HG02973 (cell line): ENCODE results near the gene TMEM44.
"Not testable (repeated sequence)": the region's sequence is repeated elsewhere in the genome, so short reads cannot be mapped to it uniquely, and the experiment has no call there.

Experiments used
- ATAC-seq: cut with Tn5 transposase; IDR thresholded peaks from one replicate; pipeline ENCODE4 v1.9.1; 2021; ENCODE audit warnings: moderate library complexity; ENCODE audit not compliant: unreplicated experiment

Gene TMEM44

GRCh38 chr3:194610689-194611088 lies 22.5 kb downstream of the TMEM44 start:
- ATAC-seq = no peak

- ATAC-seq = no peak
These were observed 23.6 kb downstream of the TMEM44 start for GRCh38 chr3:194609601-194610000.

- no peak for ATAC-seq
These were observed 24.2 kb downstream of the TMEM44 start for GRCh38 chr3:194608981-194609380.

- no peak for ATAC-seq
These were observed 25.4 kb downstream of the TMEM44 start for GRCh38 chr3:194607592-194608389.

GRCh38 chr3:194606941-194607340 lies 26.3 kb downstream of the TMEM44 start:
- ATAC-seq = no peak

GRCh38 chr3:194606163-194606562 lies 27.1 kb downstream of the TMEM44 start:
- no peak for ATAC-seq

DNA sequence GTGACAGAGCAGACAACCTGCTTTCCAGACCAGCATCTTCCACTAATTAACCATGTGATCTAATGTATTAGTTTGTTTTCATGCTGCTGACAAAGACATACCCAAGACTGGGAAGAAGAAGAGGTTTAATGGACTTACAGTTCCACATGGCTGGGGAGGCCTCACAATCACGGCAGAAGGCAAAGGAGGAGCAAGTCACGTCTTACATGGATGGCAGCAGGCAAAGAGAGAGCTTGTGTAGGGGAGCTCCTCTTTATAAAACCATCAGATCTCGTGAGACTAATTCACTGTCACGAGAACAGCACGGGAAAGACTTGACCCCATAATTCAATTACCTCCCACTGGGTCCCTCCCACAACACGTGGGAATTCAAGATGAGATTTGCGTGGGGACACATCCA lies 27.9 kb downstream of the TMEM44 start:
- ATAC-seq = not testable (repeated sequence)

DNA sequence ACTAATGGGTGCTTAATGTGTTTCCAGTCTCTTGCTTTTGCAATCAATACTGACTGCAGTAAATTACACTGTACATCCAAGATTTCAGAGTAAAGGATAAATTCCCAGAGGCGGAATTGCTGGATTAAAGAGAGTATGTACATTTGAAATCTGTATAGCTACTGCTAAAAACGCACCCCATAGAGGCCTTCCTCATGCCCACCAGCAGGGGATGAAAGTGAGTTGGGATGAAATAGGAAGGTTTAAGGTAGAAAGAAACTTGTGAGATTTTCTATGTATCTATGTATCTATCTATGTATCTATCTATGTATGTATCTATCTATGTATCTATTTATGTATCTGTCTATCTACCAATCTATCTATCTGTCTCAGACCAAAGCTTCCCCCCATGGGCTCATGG lies 28.4 kb downstream of the TMEM44 start:
- no peak for ATAC-seq

DNA sequence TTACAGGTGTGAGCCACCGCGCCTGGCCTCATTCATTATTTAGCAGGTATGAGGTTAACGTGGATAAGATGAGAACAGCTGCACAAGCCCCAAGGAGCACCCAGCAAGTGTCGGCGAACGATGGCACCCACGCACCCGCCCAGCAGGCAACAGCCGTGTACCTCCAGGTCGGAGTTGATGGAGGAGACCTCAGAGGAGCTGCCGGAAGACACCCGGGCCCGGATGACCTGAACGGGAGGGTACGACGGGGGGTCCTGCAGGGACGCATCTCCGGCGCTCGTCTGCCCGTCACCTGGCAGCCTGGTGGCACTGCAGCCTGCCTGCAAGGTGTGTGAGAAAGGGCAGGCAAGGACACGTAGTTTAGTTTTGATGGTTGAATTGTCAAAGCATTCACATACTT lies 29.1 kb downstream of the TMEM44 start:
- no peak for ATAC-seq

DNA sequence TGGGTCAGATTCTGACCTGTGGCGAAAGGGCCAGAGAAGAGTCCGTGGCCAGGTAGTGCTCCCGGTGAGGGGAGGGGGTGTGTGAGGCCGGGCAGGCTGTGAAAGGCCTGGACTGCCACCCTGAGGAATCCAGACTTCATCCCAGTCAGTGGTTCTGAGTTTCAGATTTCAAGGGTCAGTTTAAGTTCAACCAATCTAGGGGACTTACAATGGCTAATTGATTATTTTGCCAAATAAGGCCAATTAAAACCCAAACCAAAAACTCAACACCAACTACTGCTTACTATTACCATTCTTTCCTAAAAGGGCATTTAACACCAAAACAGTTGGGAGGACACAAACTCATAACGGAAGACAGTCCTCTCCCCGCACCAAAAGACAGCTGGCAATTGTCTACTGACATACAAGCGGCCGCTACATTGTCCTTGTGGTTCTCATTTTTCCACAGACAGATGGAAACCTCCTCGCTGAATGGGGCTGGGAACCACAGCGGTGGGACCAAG lies 30.5 kb downstream of the TMEM44 start:
- ATAC-seq = no peak

GRCh38 chr3:194598771-194599557 lies 34.3 kb downstream of the TMEM44 start:
- no peak for ATAC-seq

DNA sequence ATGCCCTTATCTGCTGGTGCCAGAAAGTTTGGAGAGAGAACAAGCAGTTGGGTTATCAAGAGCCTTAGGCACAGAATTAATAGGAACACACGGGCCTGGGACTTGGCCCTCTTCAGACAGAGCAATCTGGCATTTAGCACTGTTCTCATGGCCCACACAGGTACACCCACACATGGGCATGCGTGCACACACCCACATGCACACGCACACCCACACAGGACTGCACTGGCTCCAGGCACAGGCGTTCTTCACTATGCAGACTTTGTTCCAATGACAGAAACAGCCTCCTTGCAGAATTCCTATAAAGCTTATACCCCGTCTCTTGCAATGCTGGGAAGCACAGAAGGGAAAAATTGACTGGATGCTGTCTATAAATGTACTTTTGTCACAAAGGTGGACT lies 36.3 kb downstream of the TMEM44 start:
- no peak for ATAC-seq

DNA sequence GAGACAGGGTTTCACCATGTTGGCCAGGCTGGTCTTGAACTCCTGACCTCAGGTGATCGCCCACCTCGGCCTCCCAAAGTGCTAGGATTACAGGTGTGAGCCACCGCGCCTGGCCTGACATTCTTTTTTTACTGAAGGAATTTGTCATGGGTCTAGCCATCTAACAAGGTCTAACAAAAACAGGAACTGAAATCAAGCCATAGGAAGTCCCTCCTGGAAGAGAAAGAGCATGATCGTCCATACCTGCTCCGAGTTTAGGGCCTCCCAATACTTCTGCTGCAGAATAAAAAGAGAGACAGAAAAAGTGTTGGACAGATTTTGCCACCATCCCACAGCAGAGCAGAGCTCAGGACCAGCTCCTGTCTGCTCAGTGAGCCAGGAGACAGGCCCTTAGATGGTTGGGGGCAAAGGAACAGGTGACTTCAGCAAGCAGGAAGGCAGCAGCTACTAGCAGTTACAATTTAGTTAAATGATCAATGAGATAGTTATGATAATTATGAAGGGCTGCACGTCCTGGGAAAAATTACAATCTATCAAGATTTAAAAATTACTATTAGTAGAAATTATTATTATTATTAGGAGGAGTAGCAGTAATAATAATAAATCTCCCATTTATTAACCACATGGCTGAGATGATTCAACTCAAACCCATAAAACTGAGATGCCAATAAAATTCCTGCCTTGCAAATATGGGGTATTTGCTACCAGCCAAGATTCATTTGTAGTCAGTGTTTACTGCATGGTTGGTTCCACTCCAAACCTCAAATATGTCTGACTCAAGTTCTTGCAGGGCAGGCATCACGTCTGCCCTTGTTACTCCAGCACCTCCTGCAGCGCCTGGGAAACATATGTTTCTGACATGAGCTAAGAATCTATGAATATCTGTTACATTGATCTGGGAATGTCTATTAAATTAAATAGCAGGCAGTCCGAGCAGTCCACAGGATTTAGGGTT lies 40.1 kb downstream of the TMEM44 start:
- ATAC-seq = no peak

DNA sequence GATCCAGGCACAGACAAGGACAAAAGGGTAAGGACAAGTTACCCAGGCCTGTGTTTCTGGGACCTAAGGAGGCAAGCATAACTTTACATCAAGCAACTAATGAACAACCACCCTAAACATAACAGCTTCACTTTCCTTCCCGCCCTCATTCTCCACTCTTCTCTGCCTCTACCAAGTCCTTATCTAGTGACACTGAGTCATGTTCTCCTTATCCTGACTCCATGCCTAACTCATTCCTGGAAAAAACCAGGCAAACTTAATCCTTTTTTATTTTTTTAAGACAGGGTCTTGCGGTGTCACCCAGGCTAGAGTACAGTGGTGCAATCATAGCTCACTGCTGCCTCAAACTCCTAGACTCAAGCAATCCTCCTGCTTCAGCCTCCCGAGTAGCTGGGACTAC lies 44.5 kb downstream of the TMEM44 start:
- no peak for ATAC-seq

GRCh38 chr3:194588236-194588635 lies 45.0 kb downstream of the TMEM44 start:
- ATAC-seq = no peak

- ATAC-seq = no peak
These were observed 45.7 kb downstream of the TMEM44 start for GRCh38 chr3:194587438-194587931.

GRCh38 chr3:194586836-194587235 lies 46.4 kb downstream of the TMEM44 start:
- no peak for ATAC-seq

- ATAC-seq = no peak
These were observed 47.3 kb downstream of the TMEM44 start for GRCh38 chr3:194585880-194586281.

- no peak for ATAC-seq
These were observed 48.4 kb downstream of the TMEM44 start for GRCh38 chr3:194584866-194585265.

DNA sequence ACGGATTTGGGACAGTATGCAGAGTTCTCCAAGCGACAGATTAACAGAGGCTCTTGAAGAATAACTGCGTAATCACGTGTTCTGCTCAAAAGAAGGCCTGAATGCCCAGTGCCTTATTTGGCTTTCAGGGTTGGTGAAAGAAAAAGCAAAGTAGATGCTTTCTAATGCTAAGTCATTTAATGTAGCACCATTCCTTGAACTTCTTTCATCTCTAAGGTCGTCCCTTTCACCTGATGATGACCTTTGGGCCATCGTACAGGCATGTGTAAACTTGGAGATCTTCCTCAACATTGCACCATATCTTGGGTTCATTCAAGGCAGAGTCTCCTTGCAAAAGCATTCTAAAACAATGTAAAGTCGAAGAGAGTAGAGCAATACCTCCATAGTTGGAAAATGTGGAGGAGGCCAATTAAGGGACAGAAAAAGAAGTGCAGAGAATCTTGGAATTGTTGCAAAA lies 48.9 kb downstream of the TMEM44 start:
- ATAC-seq = no peak
